ENCODE results near the gene RSBN1.

DNA sequence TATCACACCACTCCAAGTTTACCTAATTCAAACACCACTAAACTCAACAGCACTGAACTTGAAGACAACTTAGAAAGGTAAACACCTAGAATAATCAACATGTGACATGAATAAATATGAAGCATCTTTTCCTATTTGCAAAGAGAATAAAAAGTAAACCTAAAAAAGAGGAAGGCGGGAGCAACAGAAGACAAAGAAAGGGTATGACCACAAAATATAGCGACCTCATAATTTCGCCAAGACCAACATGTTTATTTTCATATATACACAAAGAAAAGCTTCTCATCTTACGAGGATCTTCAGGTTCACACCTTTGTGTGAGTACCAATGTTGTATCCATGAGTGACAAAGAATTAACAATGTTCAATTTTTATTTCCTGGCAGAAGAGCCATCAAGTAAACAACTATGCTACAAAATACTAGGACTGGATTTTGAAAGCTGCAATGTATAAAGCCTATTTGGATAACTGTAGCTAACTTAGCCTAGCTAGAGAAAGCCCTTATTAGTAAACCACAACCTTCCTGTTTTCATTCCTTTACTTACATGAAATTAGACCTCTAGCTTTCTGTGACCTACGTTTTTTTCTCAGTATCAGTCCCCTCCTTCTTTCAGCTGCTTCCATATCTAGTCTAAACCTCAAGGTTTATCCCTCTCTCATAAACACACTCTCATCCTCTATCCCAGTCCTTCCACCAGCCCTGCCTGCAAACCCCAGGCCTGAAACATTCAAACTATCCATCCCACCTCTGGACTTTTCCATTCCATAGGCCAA lies 31.7 kb downstream of the RSBN1 start:
- TF ChIP-seq YY1 (IDR thresholded peaks at IDR 0.05; ENCODE audit: insufficient read depth, insufficient read length) (no peak), SUZ12 (IDR thresholded peaks at IDR 0.05; ENCODE audit: extremely low read depth, insufficient read depth, insufficient read length) (no peak), ZNF274 (IDR thresholded peaks at IDR 0.05; ENCODE audit: low read depth, low read length) (no peak)
